Right cardiac atrium (tissue), 5 donors: ENCODE results near the gene SHKBP1. TPM values are rescaled to one million over a fixed set of nuclear protein-coding genes. Genes with fewer than 3 reads are reported as not detected.
"Not testable (repeated sequence)": the region's sequence is repeated elsewhere in the genome, so short reads cannot be mapped to it uniquely, and the experiment has no call there.

ENCODE experiments used
- ATAC-seq, 2 donors: fragments of 200-7000 bp; cut with Tn5 transposase; one replicate each; pipeline versions ENCODE4 v1.8.0 to v1.9.1; 2020; ENCODE audit warnings: moderate library complexity in 2 of 2, mild to moderate bottlenecking in 1 of 2
- DNase-seq, 3 donors: peaks; one replicate each; pipeline ENCODE4 v3.0.0-alpha.2; 2020
- H3K27ac ChIP-seq: one replicate; pipeline ENCODE4 v1.5.1; 2013; ENCODE audit warnings: mild to moderate bottlenecking, low read length, control low read depth, moderate library complexity
- H3K27me3 ChIP-seq: one replicate; pipeline ENCODE4 v1.6.1; 2013; ENCODE audit not compliant: control insufficient read depth, insufficient read depth
- H3K4me1 ChIP-seq: one replicate; pipeline ENCODE4 v1.6.1; 2013; ENCODE audit warnings: low read length; ENCODE audit not compliant: control insufficient read depth, insufficient read depth
- H3K4me3 ChIP-seq: one replicate; pipeline ENCODE4 v1.5.1; 2013; ENCODE audit warnings: low read length, control low read depth
- H3K9me3 ChIP-seq: one replicate; pipeline ENCODE4 v1.6.1; 2013; ENCODE audit warnings: low read length; ENCODE audit not compliant: control insufficient read depth
- WGBS: extraction: QIAGEN DNeasy Blood & Tissue Kit; methylation state at CpG from one replicate; pipeline ENCODE4 v1.1.7; 2013; 5-methylcytosine and 5-hydroxymethylcytosine counted together
- intact Hi-C, 4 donors: fragments of 100-400 bp; cut with DNase I; formaldehyde crosslinking; loops; one replicate each; pipeline versions ENCODE4 v1.11.0 to v1.14.0; 2022 to 2023
- polyA plus RNA-seq: library from polyadenylated mRNA; stranded (reverse); fragments of 200-250 nt; gene quantifications from one replicate; pipeline ENCODE4 v1.2.3, GENCODE V29; 2013
- total RNA-seq, 4 donors: library from RNA; stranded (reverse); fragmentation: NEBNext Ultra II Directional; extraction: Animal tissue kit (Norgen Biotek cat#: 25700); gene quantifications; one replicate each; pipeline ENCODE4 v1.2.1, GENCODE V29; 2021
- donor health status: healthy with polysubstance abuse.
- donor health status: DM: no; HTN: yes; CAD: no.
- donor health status: DM: no; HTN: no; CAD: no.
- donor health status: DM: no; HTN: yes; CAD: no; lungs with severe emphysema.
- donor health status: DM: yes; HTN: yes; CAD: no.

The SHKBP1 gene
- total and polyA plus RNA-seq, 5 donors = 19.7 to 23.0 (median 20.9) TPM

DNA sequence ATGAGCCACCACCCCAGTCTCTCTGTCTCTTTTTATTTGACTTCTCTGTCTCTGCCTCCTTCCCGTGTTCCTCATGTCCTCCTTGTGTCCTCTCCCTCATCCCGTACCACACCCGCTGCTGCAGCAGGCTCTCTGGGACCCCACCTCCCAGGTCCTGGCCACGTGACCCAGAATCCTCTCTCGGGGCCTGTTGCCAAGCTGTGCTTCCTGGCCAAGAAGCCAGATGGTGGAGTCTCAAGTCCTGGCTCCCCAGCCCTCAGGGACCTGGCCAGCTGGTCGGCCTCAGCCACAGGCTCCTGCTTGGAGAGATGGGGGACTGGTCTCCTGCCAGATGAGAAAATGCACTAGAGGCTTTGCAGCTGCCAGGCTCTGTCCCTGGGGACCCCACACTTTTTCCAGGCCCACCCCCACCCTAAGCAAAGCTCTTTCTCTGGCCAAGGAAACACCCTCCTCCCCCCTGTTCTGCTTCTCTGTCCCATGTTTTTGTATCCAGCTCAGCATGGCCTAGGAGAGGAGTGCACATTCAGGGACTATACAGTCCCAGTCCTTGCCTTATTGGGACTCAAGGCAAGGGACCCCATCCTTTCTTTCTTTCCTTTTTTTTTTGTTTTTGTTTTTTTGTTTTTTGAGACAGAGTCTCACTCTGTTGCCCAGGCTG, 34.3 kb upstream of the SHKBP1 start:
- Histone ChIP-seq H3K27me3 (no peaks in the 10 kb centered on the region), H3K4me1 (no peaks in the 10 kb centered on the region), H3K27ac (no peak overlapping the region), H3K4me3 (no peak overlapping the region), H3K9me3 (no peaks in the 10 kb centered on the region)
- intact Hi-C loops = loop anchor here in 1 of 4 donors (10.0 kb wide), 1 partner anchor 52 kb away; no protein-coding TSS in a partner anchor
- WGBS = 31% methylated on average over 6 of the region's 6 CpGs
- peak; percentile 83 to 93 for ATAC-seq
- DNase-seq = peak; percentile 84 to 95 (median 94)

DNA sequence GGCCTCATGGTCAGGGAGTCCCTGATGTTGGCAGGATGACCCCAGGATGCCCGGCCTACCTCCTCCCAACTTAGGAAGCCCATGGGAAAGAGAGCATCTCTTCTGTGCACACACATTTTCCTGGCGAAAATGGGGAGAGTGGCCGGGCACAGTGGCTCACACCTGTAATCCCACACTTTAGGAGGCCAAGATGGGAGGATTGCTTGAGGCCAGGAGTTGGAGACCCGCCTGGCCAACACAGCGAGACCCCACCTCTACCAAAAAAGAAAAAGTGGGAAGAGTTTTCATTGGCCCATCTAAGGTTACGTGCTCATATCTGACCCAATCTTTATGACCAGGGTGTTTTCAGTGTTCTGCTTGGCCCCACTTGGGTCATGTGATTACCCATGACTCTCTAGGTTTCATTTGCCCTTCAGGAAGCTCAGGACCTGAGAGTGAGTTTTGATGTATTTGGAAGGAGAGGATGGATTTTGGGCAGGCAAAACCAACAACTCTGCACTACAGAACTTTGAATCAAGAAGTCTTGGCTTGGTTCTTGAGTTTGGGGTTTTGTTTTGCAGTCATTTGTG, 33.6 kb upstream of the SHKBP1 start:
- Histone ChIP-seq H3K4me3 (no peak overlapping the region), H3K9me3 (no peaks in the 10 kb centered on the region), H3K27ac (no peak overlapping the region), H3K4me1 (no peaks in the 10 kb centered on the region), H3K27me3 (no peaks in the 10 kb centered on the region)
- ATAC-seq (no peak), DNase-seq (no peak)
- WGBS = 94% methylated on average over 6 of the region's 6 CpGs
- intact Hi-C loops = loop anchor here in 1 of 4 donors (10.0 kb wide), 1 partner anchor 52 kb away; no protein-coding TSS in a partner anchor

DNA sequence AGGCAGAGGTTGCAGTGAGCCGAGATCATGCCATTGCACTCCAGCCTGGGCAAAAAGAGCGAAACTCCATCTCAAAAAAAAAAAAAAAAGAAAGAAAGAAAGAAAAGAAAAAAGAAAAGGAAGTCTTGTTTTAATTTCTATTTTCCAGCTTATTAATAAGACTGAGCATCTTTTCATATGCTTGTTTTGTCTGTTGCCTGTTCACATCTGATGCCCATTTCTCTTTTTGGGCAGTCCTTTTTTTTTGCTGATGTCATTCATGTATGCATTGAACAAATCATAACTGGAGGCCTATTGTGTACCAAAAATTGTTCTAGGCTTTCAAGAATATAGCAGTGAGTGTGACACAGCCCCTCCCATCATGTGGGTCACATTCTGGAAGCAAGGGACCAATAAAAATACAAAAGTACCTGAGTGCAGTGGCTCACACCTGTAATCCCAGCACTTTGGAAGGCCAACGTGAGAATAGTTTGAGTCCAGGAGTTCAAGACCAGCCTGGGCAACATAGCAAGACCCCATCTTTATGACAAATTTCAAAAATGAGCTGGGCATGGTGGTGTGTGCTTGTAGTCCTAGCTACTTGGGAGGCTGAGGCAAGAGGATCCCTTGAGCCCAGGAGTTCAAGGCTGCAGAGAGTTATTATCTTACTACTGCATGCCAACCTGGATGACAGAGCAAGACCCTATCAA, 30.4 kb upstream of the SHKBP1 start:
- not testable (repeated sequence) for DNase-seq, H3K4me1 ChIP-seq, H3K27ac ChIP-seq, H3K9me3 ChIP-seq, H3K4me3 ChIP-seq, H3K27me3 ChIP-seq, ATAC-seq
- intact Hi-C loops = loop anchor here in 2 of 4 donors (5.0 to 10.0 kb wide), 2 partner anchors 49 to 51 kb away; no protein-coding TSS in a partner anchor
- 84% methylated on average over 3 of the region's 3 CpGs for WGBS

DNA sequence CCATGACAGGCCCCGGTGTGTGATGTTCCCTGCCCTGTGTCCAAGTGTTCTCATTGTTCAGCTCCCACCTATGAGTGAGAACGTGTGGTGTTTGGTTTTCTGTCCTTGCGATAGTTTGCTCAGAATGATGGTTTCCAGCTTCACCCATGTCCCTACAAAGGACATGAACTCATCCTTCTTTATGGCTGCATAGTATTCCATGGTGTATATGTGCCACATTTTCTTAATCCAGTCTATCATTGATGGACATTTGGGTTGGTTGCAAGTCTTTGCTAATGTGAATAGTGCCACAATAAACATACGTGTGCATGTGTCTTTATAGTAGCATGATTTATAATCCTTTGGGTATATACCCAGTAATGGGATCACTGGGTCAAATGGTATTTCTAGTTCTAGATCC, 29.5 kb upstream of the SHKBP1 start:
- not testable (repeated sequence) for ATAC-seq, DNase-seq, H3K27me3 ChIP-seq, H3K4me1 ChIP-seq, H3K27ac ChIP-seq, H3K9me3 ChIP-seq, H3K4me3 ChIP-seq
- WGBS = 84% methylated on average over 4 of the region's 4 CpGs
- intact Hi-C loops = loop anchor here in 2 of 4 donors (5.0 to 10.0 kb wide), 2 partner anchors 48 to 50 kb away; no protein-coding TSS in a partner anchor

DNA sequence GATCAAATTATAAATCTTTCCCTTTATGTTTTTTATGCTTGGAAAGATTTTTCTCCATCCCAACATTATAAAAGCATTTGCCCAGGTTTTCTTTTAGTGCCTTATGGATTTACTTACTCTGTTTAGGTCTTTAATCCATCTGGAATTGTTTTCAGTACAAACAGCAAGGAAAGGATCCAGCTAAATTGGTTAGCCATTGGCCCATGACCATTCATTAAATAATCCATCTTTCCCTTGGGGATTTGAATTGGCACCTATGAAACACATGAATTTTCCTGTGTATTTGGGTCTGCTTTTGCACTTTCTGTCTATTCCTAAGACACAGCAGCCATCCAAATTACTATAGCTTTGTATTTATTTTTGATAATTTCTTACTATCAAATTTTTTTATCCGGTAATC, 28.8 kb upstream of the SHKBP1 start:
- WGBS = 81% methylated on average over 1 of the region's 1 CpG
- no peaks in the 10 kb centered on the region for H3K4me1 ChIP-seq
- no peaks in the 10 kb centered on the region for H3K9me3 ChIP-seq
- DNase-seq (no peak), ATAC-seq (no peak)
- no peak overlapping the region for H3K27ac ChIP-seq
- H3K27me3 ChIP-seq = no peaks in the 10 kb centered on the region
- intact Hi-C loops = loop anchor here in 2 of 4 donors (5.0 to 10.0 kb wide), 2 partner anchors 47 to 49 kb away; no protein-coding TSS in a partner anchor
- H3K4me3 ChIP-seq = no peak overlapping the region

DNA sequence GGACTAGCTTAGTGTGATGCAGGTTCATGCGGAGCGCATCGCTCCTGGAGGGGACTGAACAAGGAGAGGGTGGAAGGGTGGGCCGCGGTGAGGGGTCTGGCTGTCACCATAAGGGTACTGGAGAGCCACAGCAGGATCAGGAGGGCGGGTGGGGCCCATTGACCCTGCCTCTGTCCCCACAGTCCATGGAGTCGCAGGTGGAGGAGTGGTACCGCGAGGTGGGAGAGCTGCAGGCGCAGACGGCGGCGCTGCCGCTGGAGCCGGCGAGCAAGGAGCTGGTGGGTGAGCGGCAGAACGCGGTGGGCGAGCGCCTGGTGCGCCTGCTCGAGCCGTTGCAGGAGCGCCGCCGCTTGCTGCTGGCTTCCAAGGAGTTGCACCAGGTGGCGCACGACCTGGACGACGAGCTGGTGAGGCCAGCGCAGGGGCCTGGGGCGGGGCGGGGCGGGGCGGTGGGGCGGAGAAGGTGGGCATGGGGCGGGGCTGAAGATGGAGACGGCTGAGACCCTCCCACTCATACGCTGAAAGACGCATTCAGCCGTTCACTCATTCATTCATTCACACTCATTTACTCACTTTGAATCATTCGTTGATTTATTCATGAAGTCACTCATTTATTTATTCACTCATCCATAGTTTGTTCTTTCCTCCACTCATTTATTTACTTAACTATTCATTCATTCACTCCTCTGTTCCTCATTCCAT, 27.5 kb upstream of the SHKBP1 start:
- DNase-seq (peak; percentile 55 to 87 (median 82)), ATAC-seq (peak; percentile 68 to 69)
- intact Hi-C loops = loop anchor here in 2 of 4 donors (5.0 to 10.0 kb wide), 2 partner anchors 46 to 48 kb away; no protein-coding TSS in a partner anchor
- Histone ChIP-seq H3K27me3 (no peaks in the 10 kb centered on the region), H3K27ac (no peak overlapping the region), H3K4me3 (no peak overlapping the region), H3K4me1 (no peaks in the 10 kb centered on the region), H3K9me3 (no peaks in the 10 kb centered on the region)
- 8% methylated on average over 43 of the region's 43 CpGs for WGBS

DNA sequence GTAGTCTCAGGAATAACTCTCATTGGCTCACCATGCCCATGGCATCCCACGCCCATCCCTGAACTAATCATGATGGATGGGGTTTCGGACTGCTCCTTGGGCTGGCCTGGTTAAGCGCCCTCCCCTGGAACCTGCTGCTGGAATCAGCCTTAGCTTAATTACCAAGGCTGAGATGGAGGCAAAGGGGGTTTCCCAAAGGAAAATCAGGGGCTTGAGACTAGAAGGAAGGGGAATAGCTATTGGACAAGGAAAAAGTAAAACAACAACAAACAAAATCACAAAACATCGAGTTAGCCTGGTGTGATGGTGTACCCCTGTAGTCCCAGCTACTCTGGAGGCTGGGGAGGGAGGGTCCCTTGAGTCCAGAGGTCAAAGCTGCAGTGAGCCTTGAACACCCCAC, 25.7 kb upstream of the SHKBP1 start:
- ATAC-seq (no peak), DNase-seq (no peak)
- no peaks in the 10 kb centered on the region for H3K4me1 ChIP-seq
- H3K27me3 ChIP-seq = no peaks in the 10 kb centered on the region
- no peak overlapping the region for H3K27ac ChIP-seq
- no peaks in the 10 kb centered on the region for H3K9me3 ChIP-seq
- intact Hi-C loops = no loop called here
- WGBS = 87% methylated on average over 4 of the region's 4 CpGs
- H3K4me3 ChIP-seq = no peak overlapping the region

DNA sequence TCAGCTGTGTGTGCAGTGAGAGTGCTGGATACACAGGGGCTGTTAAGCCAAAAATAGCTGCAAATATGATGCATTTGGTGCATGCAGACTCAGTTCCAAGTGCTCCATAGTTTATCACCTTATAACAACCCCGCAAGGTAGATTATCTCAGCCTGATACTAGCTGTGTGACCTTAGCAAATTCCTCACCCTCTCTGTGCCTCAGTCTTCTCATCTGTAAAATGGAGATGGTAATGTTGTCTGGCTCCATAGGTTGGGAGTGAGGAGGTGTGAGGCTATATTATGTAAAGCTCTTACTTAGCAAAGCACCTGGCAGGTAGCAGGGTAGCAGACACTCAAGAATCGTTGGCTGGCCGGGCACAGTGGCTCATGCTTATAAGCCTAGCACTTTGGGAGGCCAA, 23.8 kb upstream of the SHKBP1 start:
- intact Hi-C loops = no loop called here
- Histone ChIP-seq H3K27ac (no peak overlapping the region), H3K4me1 (no peaks in the 10 kb centered on the region), H3K4me3 (no peak overlapping the region), H3K27me3 (no peaks in the 10 kb centered on the region), H3K9me3 (no peaks in the 10 kb centered on the region)
- 91% methylated on average over 3 of the region's 3 CpGs for WGBS
- ATAC-seq (no peak), DNase-seq (no peak)

DNA sequence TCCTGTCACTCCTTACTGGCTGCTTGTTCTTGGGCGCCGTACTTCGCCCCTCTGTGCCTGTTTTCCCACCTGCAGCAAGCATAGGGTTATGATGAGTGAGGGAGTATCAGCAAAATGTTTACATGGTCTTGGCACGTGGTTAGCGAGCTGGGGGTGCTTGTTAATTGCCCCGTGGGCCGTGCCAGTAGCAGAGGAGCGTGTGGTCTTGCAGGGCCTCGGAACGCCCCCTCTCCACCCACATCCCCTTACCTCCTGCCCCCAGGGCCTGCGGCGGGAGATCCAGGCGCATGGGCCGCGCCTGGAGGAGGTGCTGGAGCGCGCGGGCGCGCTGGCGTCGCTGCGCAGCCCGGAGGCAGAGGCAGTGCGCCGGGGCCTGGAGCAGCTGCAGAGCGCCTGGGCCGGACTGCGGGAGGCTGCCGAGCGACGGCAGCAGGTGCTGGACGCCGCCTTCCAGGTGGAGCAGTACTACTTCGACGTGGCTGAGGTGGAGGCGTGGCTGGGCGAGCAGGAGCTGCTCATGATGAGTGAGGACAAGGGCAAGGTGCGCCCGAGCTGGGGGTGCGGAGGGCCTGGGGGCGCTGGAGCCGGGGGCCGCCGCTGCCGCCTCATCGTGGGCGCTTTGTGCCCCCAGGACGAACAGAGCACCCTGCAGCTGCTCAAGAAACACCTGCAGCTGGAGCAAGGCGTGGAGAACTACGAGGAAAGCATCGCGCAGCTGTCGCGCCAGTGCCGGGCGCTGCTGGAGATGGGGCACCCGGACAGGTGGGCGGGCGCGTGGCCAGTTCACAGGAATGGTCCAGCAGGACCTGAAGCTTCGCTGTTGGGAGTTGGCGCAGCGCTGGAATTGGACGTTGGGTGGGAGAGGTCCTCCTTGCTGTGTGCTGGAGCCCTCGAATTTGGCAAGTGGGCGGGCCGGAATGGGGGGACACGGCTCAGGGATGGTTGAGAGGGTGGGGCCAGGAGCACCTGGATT, 22.5 kb upstream of the SHKBP1 start:
- WGBS = 24% methylated on average over 69 of the region's 69 CpGs
- intact Hi-C loops = no loop called here
- Histone ChIP-seq H3K9me3 (no peaks in the 10 kb centered on the region), H3K27ac (no peak overlapping the region), H3K27me3 (no peaks in the 10 kb centered on the region), H3K4me1 (no peaks in the 10 kb centered on the region), H3K4me3 (no peak overlapping the region)
- ATAC-seq (no peak), DNase-seq (no peak)
